GM12875 (cell line): ENCODE data around the gene ADAM23.

Experiments
- H3K4me3 ChIP-seq: one replicate; pipeline ENCODE4 v1.5.1; 2011; ENCODE audit warnings: low read depth, low read length, control low read depth
- CTCF ChIP-seq: IDR thresholded peaks from 2 replicates; pipeline ENCODE4 v1.5.1; 2011; ENCODE audit warnings: low read depth, mild to moderate bottlenecking, control low read depth, inconsistent platforms, low read length, moderate library complexity, borderline replicate concordance; ENCODE audit not compliant: insufficient read depth

ADAM23 gene

GRCh38 chr2:206570199-206570598 lies 126.9 kb downstream of the ADAM23 start:
- H3K4me3 ChIP-seq = no peak overlapping the region
- no peak for TF ChIP-seq CTCF

- no peak for TF ChIP-seq CTCF
- no peak overlapping the region for H3K4me3 ChIP-seq
These were observed 129.4 kb downstream of the ADAM23 start for GRCh38 chr2:206572725-206573124.

- no peak overlapping the region for H3K4me3 ChIP-seq
- TF ChIP-seq CTCF = no peak
These were observed 130.5 kb downstream of the ADAM23 start for GRCh38 chr2:206573793-206574192.

- TF ChIP-seq CTCF = no peak
- no peak overlapping the region for H3K4me3 ChIP-seq
These were observed 141.2 kb downstream of the ADAM23 start for GRCh38 chr2:206584323-206585116.

- TF ChIP-seq CTCF = no peak
- no peak overlapping the region for H3K4me3 ChIP-seq
These were observed 142.0 kb downstream of the ADAM23 start for GRCh38 chr2:206585335-206585734.

- no peak overlapping the region for H3K4me3 ChIP-seq
- TF ChIP-seq CTCF = no peak
These were observed 143.3 kb downstream of the ADAM23 start for GRCh38 chr2:206586609-206587008.

- no peak overlapping the region for H3K4me3 ChIP-seq
- TF ChIP-seq CTCF = no peak
These were observed 154.4 kb downstream of the ADAM23 start for GRCh38 chr2:206597717-206598218.
